PC-9 (cell line): ENCODE measurements around the gene GAST.

Source experiments
- EZH2 ChIP-seq: fragments of 200-600 bp; sonication (generic); IDR thresholded peaks from 2 replicates; pipeline ENCODE4 v1.8.0; 2017; ENCODE audit warnings: antibody characterized with exemption, low read depth
- TF ChIP-seq, protein P1 (sequence below): fragments of 200-600 bp; sonication (generic); conservative IDR thresholded peaks from 2 replicates; pipeline ENCODE4 v1.6.1; 2017; ENCODE audit warnings: mixed run types, antibody characterized with exemption, mild to moderate bottlenecking, moderate library complexity

DNA sequence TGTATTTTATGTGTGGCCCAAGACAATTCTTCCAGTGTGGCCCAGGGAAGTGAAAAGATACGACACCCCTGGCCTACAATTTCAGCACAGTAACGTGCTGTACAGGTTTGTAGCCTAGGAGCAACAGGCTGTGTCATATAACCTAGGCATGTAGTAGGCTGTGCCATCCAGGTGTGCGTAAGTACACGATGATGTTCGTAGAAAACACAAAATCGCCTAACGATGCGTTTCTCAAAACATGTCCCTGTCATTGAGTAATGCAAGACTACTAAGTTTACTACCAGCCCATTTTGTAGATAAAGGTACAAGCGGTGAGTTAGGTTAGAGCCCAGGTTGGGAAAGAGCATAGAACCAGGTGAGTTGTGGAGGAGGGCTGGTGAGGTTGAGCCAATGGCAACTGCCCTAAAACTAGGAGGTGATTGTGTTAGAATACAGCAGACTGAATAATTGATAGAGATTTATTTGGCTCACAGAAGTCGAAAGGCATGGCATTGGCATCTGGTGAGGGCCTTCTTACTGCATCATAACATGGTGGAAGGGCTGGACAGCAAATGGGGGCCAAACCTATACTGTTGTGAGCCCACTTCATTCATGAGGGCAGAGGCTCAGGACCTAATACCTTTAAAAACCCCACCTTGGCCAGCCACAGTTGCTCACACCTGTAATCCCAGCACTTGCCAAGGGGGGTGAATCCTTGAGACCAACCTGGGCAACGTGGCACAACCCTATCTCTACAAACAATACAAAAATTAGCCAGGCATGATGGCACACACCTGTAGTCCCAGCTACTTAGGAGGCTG lies 19.2 kb upstream of the GAST start:
- TF ChIP-seq, protein P1, sequence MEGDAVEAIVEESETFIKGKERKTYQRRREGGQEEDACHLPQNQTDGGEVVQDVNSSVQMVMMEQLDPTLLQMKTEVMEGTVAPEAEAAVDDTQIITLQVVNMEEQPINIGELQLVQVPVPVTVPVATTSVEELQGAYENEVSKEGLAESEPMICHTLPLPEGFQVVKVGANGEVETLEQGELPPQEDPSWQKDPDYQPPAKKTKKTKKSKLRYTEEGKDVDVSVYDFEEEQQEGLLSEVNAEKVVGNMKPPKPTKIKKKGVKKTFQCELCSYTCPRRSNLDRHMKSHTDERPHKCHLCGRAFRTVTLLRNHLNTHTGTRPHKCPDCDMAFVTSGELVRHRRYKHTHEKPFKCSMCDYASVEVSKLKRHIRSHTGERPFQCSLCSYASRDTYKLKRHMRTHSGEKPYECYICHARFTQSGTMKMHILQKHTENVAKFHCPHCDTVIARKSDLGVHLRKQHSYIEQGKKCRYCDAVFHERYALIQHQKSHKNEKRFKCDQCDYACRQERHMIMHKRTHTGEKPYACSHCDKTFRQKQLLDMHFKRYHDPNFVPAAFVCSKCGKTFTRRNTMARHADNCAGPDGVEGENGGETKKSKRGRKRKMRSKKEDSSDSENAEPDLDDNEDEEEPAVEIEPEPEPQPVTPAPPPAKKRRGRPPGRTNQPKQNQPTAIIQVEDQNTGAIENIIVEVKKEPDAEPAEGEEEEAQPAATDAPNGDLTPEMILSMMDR, result 0 out of 2 replicates have a peak, but pooled peaks have one; percentile 12
- TF ChIP-seq EZH2, result no peak
